Heart left ventricle (tissue), 13 donors: ENCODE results near the gene SYT15.
"Not testable (repeated sequence)": the region's sequence is repeated elsewhere in the genome, so short reads cannot be mapped to it uniquely, and the experiment has no call there.

Source experiments
- CTCF ChIP-seq, 12 donors: fragments of 200-600 bp; sonication (generic) in 4 of 12; IDR thresholded peaks; one replicate each; pipeline versions ENCODE4 v1.5.0 to v1.8.0; 2018 to 2022; ENCODE audit warnings: antibody characterized with exemption in 12 of 12, mild to moderate bottlenecking in 5 of 12
- POLR2A ChIP-seq, 2 donors: fragments of 450-650 bp; IDR thresholded peaks; one replicate each; pipeline ENCODE4 v1.6.1; 2017; ENCODE audit warnings: antibody characterized with exemption in 2 of 2, mild to moderate bottlenecking in 2 of 2, moderate library complexity in 2 of 2
- donor health status: ischemic (EF 13 %, LVEDD 7.1; RV severe dilation, severe dysfunction).
- donor health status: DM: no; HTN: yes; CAD: no.
- donor health status: DM: no; HTN: no; CAD: no.
- donor health status: ischemic (EF 25% LVEDD 6.9; RV normal size, moderate dysfunction).
- donor health status: ischemic (EF 25% LVEDD 5.7; RV mildly dilated, moderate dysfunction).
- donor health status: ischemic (EF 35%, LVEDD 5.7; RV mildly dilated, moderate dysfunction).
- donor health status: nonischemic (EF 11% LVEDD 7.7; RV severe dilation, severe dysfunction).
- donor health status: DM: yes; HTN: yes; CAD: no.
- donor health status: PGD.
- donor health status: ischemic (EF 29% LVEDD 5.4; RV normal size, mild dysfunction).
- donor health status: nonischemic (EF 23%, LVEDD 6.1; RV moderate dilation, normal function).

- TF ChIP-seq CTCF (IDR thresholded peaks at IDR 0.05): peak in 8 of 12 donors; percentile 6 to 32 (median 22)
- TF ChIP-seq POLR2A (IDR thresholded peaks at IDR 0.05): not testable (repeated sequence)
Observed at GRCh38 chr10:46597616-46598246, 18.8 kb downstream of the SYT15 start.
